ENCODE data around the gene SART3. TPM values are rescaled to one million over a fixed set of nuclear protein-coding genes. Genes with fewer than 3 reads are reported as not detected.
"Not testable (repeated sequence)": the region's sequence is repeated elsewhere in the genome, so short reads cannot be mapped to it uniquely, and the experiment has no call there.

The SART3 gene
- total RNA-seq, 4 donors from 2014 or later = 28.7 to 71.8 (median 53.2) TPM

GRCh38 chr12:108495823-108496579 lies 65.0 kb downstream of the SART3 start:
- Histone ChIP-seq H3K4me3 (no peak overlapping the region), H3K27me3 (peaks cover 58% of the 10 kb centered on the region), H3K36me3 (no peaks in the 10 kb centered on the region), H3K9me3 (no peaks in the 10 kb centered on the region), H3K27ac (no peak overlapping the region), H3K4me1 (no peaks in the 10 kb centered on the region)
- no peak for ATAC-seq
- TF ChIP-seq POLR2AphosphoS5 (IDR thresholded peaks at IDR 0.05) = no peak
- WGBS, 2 donors (ENCODE audit: low coverage in 1 of 2) = 66 to 81% methylated on average over 8 to 11 of the region's 11 CpGs

GRCh38 chr12:108495054-108495453 lies 65.9 kb downstream of the SART3 start:
- no peaks in the 10 kb centered on the region for H3K9me3 ChIP-seq
- ATAC-seq = no peak

DNA sequence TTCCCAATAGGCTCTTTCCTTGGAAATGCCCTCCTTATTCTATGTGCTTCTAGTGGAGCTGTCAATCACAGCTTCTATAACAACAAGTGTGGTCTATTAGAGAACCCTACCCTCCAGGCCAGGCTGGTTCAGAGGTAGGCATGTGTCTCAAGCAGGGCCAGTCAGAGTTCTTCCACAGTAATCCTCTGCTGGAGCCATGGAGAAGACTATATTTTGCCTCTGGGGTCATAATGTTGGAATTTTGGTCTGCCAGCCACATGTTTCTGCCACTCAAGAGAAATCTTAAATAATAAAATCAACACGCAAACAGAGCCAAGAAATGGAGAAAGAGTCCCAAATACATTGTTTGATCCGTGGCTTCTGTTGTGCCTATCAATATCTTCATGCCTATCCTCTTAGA lies 69.7 kb downstream of the SART3 start:
- Histone ChIP-seq H3K4me3 (no peak overlapping the region), H3K27ac (no peak overlapping the region)
- 50 to 68% methylated on average over 1 to 2 of the region's 2 CpGs for WGBS, 2 donors (ENCODE audit: low coverage in 1 of 2)

More at GRCh38 chr12:108495054-108495453, 65.9 kb downstream of the SART3 start:
- H3K27me3 ChIP-seq = peaks cover 61% of the 10 kb centered on the region
- no peaks in the 10 kb centered on the region for H3K36me3 ChIP-seq
- H3K4me3 ChIP-seq = no peak overlapping the region
- no peak for TF ChIP-seq EP300 (IDR thresholded peaks at IDR 0.05)
- peak in 2 of 4 experiments; percentile 22 to 28 for TF ChIP-seq CTCF (IDR thresholded peaks at IDR 0.05)
- H3K27ac ChIP-seq = no peak overlapping the region
- WGBS, 2 donors (ENCODE audit: low coverage in 1 of 2) = 60% methylated on average over 1 of the region's 1 CpG; no CpG with 5 or more reads in 1 of the 2 donors
- no peaks in the 10 kb centered on the region for H3K4me1 ChIP-seq

DNA sequence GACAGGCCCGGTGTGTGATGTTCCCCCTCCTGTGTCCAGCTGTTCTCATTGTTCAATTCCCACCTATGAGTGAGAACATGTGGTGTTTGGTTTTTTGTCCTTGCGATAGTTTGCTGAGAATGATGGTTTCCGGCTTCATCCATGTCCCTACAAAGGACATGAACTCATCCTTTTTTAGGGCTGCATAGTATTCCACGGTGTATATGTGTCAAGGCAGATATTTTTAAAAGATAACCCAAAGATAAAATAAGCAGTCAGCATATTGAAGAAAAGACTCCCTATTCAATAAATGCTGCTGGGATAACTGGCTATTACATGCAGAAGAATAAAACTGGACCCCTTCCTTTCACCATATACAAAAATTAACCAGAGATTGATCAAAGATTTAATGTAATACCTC lies 73.9 kb downstream of the SART3 start:
- 77% methylated on average over 2 of the region's 4 CpGs; no CpG with 5 or more reads in 1 of the 2 donors for WGBS, 2 donors (ENCODE audit: low coverage in 1 of 2)
- H3K9me3 ChIP-seq, ATAC-seq: not testable (repeated sequence)

More for the DNA sequence above, 69.7 kb downstream of the SART3 start:
- Histone ChIP-seq H3K36me3 (no peaks in the 10 kb centered on the region), H3K9me3 (peaks cover 0 to 9% (median 0%) of the 10 kb centered on the region in 3 donors), H3K4me1 (no peaks in the 10 kb centered on the region), H3K27me3 (peaks cover 25% of the 10 kb centered on the region)
- no peak for ATAC-seq
- no peak for TF ChIP-seq EP300 (IDR thresholded peaks at IDR 0.05)
- TF ChIP-seq POLR2AphosphoS5 (IDR thresholded peaks at IDR 0.05) = no peak
- TF ChIP-seq POLR2A (IDR thresholded peaks at IDR 0.05) = no peak
- TF ChIP-seq CTCF (IDR thresholded peaks at IDR 0.05) = no peak

DNA sequence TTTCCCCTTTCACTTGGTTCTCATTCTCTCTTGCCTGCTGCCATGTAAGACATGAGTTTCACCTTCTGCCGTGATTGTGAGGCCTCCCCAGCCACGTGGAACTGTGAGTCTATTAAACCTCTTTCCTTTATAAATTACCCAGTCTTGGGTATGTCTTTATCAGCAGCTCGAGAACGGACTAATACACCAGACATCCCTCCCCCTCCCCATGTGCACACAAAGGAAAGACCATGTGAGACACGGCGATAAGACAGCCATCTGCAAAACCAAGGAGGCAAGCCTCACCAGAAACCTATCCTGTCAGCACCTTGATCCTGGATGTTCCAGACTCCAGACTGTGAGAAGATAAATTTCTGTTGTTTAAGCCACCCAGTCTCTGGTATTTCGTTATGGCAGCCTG lies 75.6 kb downstream of the SART3 start:
- H3K27ac ChIP-seq, H3K4me3 ChIP-seq, ATAC-seq, H3K36me3 ChIP-seq, H3K9me3 ChIP-seq, H3K4me1 ChIP-seq: not testable (repeated sequence)
- H3K27me3 ChIP-seq = peaks cover 26% of the 10 kb centered on the region
- 62% methylated on average over 2 to 5 of the region's 7 CpGs for WGBS, 2 donors (ENCODE audit: low coverage in 1 of 2)

More for the DNA sequence above, 73.9 kb downstream of the SART3 start:
- not testable (repeated sequence) for H3K4me3 ChIP-seq, H3K4me1 ChIP-seq, H3K27ac ChIP-seq, H3K36me3 ChIP-seq
- peaks cover 16% of the 10 kb centered on the region for H3K27me3 ChIP-seq

DNA sequence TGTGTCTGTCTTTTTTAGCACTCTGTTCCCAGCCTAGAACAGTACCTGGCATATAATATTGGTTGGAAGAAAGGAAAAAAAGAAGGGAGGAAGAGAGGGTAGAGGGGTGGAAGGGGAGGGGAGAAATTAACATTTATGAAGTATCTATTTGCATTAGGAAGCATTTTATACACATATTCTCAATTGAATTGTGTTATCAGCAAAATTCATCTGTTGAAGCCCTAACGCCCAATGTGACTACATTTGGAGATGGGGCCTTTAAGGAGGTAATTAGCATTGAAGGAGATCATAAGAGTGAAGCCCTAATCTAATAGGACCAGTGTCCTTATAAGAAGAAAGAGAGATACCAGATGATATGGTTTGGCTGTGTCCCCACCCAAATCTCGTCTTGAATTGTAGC lies 76.1 kb downstream of the SART3 start:
- 65 to 67% methylated on average over 2 of the region's 2 CpGs for WGBS, 2 donors (ENCODE audit: low coverage in 1 of 2)
- Histone ChIP-seq H3K27me3 (peaks cover 28% of the 10 kb centered on the region), H3K27ac (no peak overlapping the region), H3K36me3 (no peaks in the 10 kb centered on the region), H3K4me1 (no peaks in the 10 kb centered on the region), H3K4me3 (no peak overlapping the region), H3K9me3 (peaks cover 0 to 9% (median 0%) of the 10 kb centered on the region in 3 donors)
- no peak for TF ChIP-seq EP300 (IDR thresholded peaks at IDR 0.05)
- TF ChIP-seq POLR2A (IDR thresholded peaks at IDR 0.05) = no peak
- no peak for TF ChIP-seq CTCF (IDR thresholded peaks at IDR 0.05)
- no peak for TF ChIP-seq POLR2AphosphoS5 (IDR thresholded peaks at IDR 0.05)
- ATAC-seq = no peak

Data from gastroesophageal sphincter (tissue), 4 donors.